HG03558 (cell line): ENCODE results near the gene FMNL3.

ENCODE experiments used
- ATAC-seq: cut with Tn5 transposase; IDR thresholded peaks from one replicate; pipeline ENCODE4 v1.9.1; 2021; ENCODE audit warnings: moderate number of reproducible peaks; ENCODE audit not compliant: unreplicated experiment; ENCODE audit errors: extremely low read depth

The FMNL3 gene

GRCh38 chr12:49658276-49658675 lies 48.9 kb downstream of the FMNL3 start:
- no peak for ATAC-seq

DNA sequence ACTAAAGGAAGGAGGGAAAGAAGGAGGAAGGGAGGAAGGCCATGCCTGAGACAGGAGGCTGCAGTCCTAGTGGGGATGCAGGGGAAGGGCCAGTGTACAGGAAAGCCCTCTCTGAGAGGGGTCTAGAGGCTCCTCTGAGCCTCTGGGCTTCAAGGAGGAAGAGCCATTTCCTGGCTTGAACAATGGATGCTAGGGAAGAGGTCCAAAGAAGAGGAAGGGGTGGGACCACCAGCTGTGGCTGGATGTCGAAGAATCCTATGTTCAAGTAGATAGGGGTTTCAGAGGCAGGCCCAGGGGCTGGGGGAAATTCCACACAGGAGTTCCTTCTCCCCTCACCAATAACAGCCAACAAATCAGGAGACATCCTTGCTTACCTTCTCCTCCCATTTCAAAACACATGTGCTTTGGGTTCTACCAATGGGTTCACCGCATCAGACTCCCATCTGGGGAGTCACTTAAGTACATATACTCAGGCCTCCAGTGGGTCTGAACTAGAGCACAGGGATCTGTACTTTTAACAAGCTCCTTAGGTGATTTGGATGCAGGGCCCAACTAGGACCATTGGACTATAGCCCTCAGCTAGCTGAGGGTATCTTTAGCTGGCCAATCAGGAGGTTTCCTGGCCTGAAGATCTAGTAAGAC lies 51.5 kb downstream of the FMNL3 start:
- no peak for ATAC-seq

GRCh38 chr12:49654715-49655114 lies 52.5 kb downstream of the FMNL3 start:
- ATAC-seq: no peak

DNA sequence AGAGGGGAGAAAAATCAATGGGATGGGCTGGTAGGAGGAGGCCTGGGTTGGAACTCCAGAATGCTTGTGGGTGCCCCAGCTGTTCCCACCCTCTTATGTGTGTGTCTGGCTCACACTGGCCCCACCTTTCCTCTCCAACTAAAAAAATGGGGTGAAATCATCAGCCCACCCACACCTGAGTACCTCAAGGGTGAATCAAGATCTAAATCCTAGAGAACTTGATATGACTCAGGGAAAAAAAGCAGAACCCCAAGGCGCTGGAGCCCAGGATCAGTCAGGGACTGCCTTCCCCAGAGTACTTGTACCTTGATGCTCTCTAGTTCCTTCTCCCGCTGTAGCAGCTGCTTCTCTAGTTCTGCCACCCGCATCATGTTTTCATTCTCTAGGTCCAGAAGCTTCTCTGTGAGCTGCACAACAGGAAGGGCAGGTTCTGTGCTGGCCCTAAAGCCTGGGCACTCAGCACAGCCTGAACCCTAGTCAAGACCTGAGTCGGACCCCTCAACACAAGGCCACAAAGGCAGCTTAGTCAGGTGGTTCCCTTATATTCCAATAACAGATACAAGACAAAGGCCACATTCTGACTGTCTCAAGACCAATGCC lies 54.2 kb downstream of the FMNL3 start:
- no peak for ATAC-seq

- ATAC-seq: no peak
These were observed 55.4 kb downstream of the FMNL3 start for GRCh38 chr12:49651855-49652254.

DNA sequence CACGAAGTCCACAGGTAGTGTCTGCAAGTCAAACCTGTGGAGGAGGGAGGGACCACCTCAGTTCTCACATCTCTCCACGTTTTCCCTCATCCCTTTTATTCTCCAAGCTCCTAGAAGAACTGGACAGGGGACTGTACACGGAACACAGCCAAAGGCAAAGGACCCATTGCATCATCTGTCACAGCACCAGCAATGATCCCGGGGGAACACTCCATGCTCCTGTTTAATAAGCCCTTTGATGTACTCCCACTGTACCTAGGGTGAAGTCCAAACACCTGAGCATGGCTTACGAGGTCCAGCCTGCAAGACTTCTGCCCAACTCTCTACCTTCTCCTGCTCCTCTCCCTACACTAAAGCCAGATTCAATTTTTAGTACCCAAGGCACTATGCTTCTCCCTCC lies 57.3 kb downstream of the FMNL3 start:
- ATAC-seq: no peak

- no peak for ATAC-seq
These were observed 57.8 kb downstream of the FMNL3 start for GRCh38 chr12:49649445-49649844.

GRCh38 chr12:49648712-49649003 lies 58.5 kb downstream of the FMNL3 start:
- ATAC-seq: no peak

DNA sequence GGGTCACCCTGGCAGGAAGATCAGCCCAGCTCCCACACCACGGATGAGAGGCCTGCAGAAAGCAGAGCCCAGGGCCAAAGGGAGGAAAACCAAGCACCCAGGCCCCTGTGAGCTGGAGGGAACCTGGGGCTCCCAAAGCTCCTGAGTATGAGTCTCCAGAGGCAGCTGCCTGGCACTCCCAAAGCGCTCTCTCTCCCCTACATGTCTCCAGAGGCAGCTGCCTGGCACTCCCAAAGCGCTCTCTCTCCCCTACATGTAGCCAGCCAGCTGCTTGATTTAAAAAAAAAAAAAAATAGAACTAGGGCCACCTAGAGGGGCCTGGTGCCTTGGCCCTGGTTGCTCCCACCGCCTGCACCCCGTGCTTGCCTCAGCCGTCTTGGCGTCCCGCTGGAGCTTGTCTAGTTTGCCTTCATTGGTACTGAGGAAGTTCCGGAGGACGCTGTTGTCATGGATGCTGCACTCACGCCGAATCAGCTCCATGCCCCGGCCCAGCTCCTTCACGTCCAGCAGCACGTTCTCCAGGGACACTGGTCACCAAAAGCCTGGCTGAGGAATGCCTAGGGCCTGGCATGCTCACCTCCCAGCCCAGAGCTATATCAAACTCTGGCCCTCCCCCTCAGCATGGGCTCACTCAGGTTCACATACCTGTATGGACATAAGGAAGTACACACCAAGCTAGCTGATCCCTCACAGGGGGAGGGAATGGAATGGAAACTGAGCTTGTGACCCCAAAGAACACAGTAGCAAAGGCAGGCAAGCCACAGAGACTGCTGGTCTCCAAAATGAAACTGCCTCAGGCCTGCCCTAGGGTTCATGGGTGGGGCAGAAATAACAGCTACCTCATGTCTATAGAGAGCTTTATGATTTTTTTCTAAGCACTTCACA lies 59.1 kb downstream of the FMNL3 start:
- ATAC-seq: no peak

- ATAC-seq: no peak
These were observed 60.1 kb downstream of the FMNL3 start for GRCh38 chr12:49646871-49647654.

- no peak for ATAC-seq
These were observed 60.8 kb downstream of the FMNL3 start for GRCh38 chr12:49646331-49646830.

GRCh38 chr12:49645146-49646039 lies 61.8 kb downstream of the FMNL3 start:
- ATAC-seq: no peak

DNA sequence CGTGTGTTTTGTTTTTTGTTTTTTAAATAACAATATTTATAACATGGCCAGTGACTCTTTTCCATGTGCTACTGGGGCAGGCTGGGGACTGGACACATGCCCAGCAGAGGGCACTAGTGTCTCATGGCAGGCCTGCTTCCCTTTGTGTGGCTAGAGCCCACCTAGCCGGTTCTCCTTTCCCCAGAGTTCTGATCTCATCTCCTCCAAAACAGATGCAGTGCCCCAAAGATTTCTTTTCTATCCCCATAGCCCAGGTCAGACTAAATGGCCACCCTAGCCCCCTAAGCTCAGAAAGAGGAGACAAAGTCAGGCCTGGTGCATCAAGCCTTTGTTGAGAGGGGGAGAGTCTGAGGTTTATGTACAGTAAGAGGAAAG lies 62.6 kb downstream of the FMNL3 start:
- no peak for ATAC-seq

- no peak for ATAC-seq
These were observed 63.1 kb downstream of the FMNL3 start for GRCh38 chr12:49643961-49644619.

GRCh38 chr12:49643135-49643534 lies 64.1 kb downstream of the FMNL3 start:
- ATAC-seq: no peak

- ATAC-seq: no peak
These were observed 64.8 kb downstream of the FMNL3 start for GRCh38 chr12:49642370-49642802.

- no peak for ATAC-seq
These were observed 65.3 kb downstream of the FMNL3 start for GRCh38 chr12:49641748-49642369.

DNA sequence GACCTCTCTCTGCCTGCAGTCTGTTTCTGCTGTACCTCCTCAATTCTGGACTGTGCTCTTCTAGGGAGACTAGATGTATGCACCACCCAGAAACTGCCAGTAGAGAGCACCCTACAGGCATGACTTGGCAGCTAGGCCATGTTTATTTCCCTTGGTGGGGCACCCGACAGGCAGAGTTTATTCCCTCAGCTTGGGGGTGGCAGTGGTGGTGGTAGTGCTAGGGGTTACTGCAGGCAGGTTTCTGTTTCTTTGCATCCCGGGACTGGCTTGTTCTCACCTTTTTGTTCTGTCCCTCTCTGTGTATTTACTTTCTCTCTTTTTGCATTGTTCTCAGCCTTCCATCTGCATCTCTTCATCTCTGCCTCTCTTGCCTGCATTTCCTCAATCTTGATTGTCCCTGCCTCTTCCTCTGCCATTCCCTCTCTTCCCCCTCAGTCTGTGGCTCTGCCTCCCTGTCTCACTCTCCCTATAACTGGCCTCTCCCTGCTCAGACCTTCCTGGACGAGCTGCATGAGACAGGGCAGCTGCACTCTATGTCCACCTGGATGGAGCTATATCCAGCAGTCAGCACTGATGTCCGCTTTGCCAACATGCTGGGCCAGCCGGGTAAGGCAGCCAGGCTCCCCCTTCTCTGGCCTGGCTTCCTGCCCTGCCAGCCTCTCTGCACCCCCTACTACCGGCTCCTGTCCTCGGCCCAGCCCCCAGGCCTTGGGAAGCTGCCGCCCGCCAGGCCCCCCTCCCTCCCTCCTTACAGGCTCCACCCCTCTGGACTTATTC lies 70.0 kb downstream of the FMNL3 start:
- ATAC-seq: no peak
